ENCODE results near the gene CD300LF. TPM values are rescaled to one million over a fixed set of nuclear protein-coding genes. Genes with fewer than 3 reads are reported as not detected.

CD300LF gene
- total RNA-seq, 1 experiment from 2014 or later: not detected

DNA sequence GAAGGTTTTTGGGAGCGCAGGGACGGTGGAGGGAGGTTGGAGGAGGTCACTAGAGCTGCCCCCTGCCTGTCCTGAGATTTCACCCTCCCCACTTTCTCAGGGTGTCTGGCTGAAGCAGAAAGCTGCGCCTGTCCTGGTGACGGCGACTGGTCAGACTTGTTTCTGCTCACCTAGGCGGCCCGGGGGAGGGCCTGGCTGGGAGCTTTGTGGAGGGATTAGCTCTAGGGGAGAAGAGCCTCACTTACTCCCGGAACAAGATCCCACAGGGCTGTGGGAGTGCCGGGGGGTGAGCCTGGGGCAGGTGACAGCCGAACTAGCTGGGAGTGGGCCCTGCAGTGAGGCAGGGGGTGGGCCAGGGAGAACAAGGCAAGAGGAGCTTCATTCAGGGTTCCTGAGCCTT is 47.2 kb upstream of the CD300LF start:
- Histone ChIP-seq H2BK12ac (ENCODE audit: insufficient read length, low read depth, low read length) (no peak overlapping the region), H2BK120ac (ENCODE audit: low read depth, low read length, poor library complexity, severe bottlenecking) (no peak overlapping the region), H2BK15ac (ENCODE audit: low read depth, low read length) (no peak overlapping the region), H3K56ac (ENCODE audit: insufficient read length, low read depth, low read length) (no peak overlapping the region), H3K23me2 (ENCODE audit: insufficient read length, low read depth, low read length, poor library complexity, severe bottlenecking) (no peaks in the 10 kb centered on the region), H3T11ph (ENCODE audit: low read length) (no peak overlapping the region), H3K79me1 (ENCODE audit: insufficient read depth, low read depth, low read length, poor library complexity, severe bottlenecking) (peaks cover 8% of the 10 kb centered on the region), H3K18ac (ENCODE audit: insufficient read length, low read depth, low read length) (no peak overlapping the region), H2AFZ (ENCODE audit: low read length) (no peak overlapping the region), H2BK5ac (ENCODE audit: insufficient read length, low read length) (no peak overlapping the region), H3K4me1 (ENCODE audit: insufficient read depth, low read length) (peaks cover 11% of the 10 kb centered on the region; the same call in 1 of the 2 replicates), H3K4ac (ENCODE audit: low read depth, low read length) (no peak overlapping the region), H3K9ac (ENCODE audit: extremely low read depth, insufficient read length, low read length) (no peak overlapping the region), H4K5ac (ENCODE audit: insufficient read length, low read depth, low read length) (no peak overlapping the region), H3K27me3 (ENCODE audit: insufficient read depth, low read length) (no peaks in the 10 kb centered on the region), H3K14ac (ENCODE audit: insufficient read depth, low read length) (0 out of 2 replicates have a peak overlapping the region, but pooled peaks have one; percentile 6), H4K91ac (ENCODE audit: insufficient read length, low read depth, low read length) (no peak overlapping the region), H3K9me3 (ENCODE audit: control insufficient read depth, low read depth, low read length) (no peaks in the 10 kb centered on the region), H3K23ac (ENCODE audit: insufficient read length, low read depth, low read length) (no peak overlapping the region), H3K79me2 (ENCODE audit: insufficient read depth, low read length) (peaks cover under 1% of the 10 kb centered on the region; the same call in 1 of the 2 replicates), H4K20me1 (ENCODE audit: control insufficient read depth, insufficient read depth, insufficient read length) (no peaks in the 10 kb centered on the region), H3K4me2 (ENCODE audit: insufficient read depth, insufficient read length, low read length) (no peak overlapping the region), H2AK5ac (ENCODE audit: insufficient read length, low read length) (no peak overlapping the region), H2BK20ac (ENCODE audit: low read depth, low read length, poor library complexity, severe bottlenecking) (no peak overlapping the region), H4K8ac (replicated peaks; ENCODE audit: insufficient read length, low read depth, low read length) (no peak overlapping the region), H3K27ac (ENCODE audit: insufficient read length, low read depth, low read length) (no peak overlapping the region)
- WGBS (ENCODE audit: extremely low coverage, insufficient read length, low lambda C conversion rate): no CpG with 5 or more reads among the region's 10 CpGs
- H3K36me3 Mint-ChIP-seq (ENCODE audit: insufficient read depth in 1 of 3, low read depth in 3 of 3): peaks cover 0 to 7% (median 5%) of the 10 kb centered on the region in 3 experiments; a peak in 5 of 7 replicates
- H3K4me1 Mint-ChIP-seq: peaks cover 53 to 79% of the 10 kb centered on the region in 2 experiments
- peak overlapping the region; percentile 62 to 97 (median 96); a peak in 4 of 7 replicates for H3K27ac Mint-ChIP-seq
- H3K9me3 Mint-ChIP-seq: no peaks in the 10 kb centered on the region
- DNase-seq: no peak
- peak overlapping the region; percentile 32 to 33; a peak in 3 of 5 replicates for H3K4me3 Mint-ChIP-seq
- TF ChIP-seq, protein P1, sequence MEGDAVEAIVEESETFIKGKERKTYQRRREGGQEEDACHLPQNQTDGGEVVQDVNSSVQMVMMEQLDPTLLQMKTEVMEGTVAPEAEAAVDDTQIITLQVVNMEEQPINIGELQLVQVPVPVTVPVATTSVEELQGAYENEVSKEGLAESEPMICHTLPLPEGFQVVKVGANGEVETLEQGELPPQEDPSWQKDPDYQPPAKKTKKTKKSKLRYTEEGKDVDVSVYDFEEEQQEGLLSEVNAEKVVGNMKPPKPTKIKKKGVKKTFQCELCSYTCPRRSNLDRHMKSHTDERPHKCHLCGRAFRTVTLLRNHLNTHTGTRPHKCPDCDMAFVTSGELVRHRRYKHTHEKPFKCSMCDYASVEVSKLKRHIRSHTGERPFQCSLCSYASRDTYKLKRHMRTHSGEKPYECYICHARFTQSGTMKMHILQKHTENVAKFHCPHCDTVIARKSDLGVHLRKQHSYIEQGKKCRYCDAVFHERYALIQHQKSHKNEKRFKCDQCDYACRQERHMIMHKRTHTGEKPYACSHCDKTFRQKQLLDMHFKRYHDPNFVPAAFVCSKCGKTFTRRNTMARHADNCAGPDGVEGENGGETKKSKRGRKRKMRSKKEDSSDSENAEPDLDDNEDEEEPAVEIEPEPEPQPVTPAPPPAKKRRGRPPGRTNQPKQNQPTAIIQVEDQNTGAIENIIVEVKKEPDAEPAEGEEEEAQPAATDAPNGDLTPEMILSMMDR (conservative IDR thresholded peaks at IDR 0.05): no peak
- no peaks in the 10 kb centered on the region for H3K27me3 Mint-ChIP-seq (ENCODE audit: low read depth)
